ENCODE data around the gene RUVBL2. TPM values are rescaled to one million over a fixed set of nuclear protein-coding genes. Genes with fewer than 3 reads are reported as not detected.

RUVBL2 gene

Small RNA genes lying within 50 kb of the gene (small RNA-seq; reads per million reads assigned to genes)
- not detected for gene MIR6798 (ENCODE audit: low read depth)

All from mesenchymal stem cell (in vitro differentiated cells and primary cell).